ENCODE results near the gene ETV3L. TPM values are rescaled to one million over a fixed set of nuclear protein-coding genes. Genes with fewer than 3 reads are reported as not detected.

ETV3L gene
- total RNA-seq, 4 donors from 2014 or later = not detected

- peak; percentile 93 to 94 for ATAC-seq
- in situ Hi-C loops (cut with MboI; ENCODE audit: low sequenced_read_pairs in 4 of 4) = no loop called here
- Histone ChIP-seq H3K27ac (peak within 1 kb of the TSS; percentile 84 to 89 (median 88)), H3K9me3 (no peaks in the 10 kb centered on the region), H3K36me3 (no peaks in the 10 kb centered on the region), H3K4me1 (peaks cover 38 to 40% of the 10 kb centered on the region in 2 donors), H3K27me3 (no peaks in the 10 kb centered on the region), H3K4me3 (peak within 1 kb of the TSS; percentile 62 to 68 (median 66))
- TF ChIP-seq POLR2A (IDR thresholded peaks at IDR 0.05) (peak; percentile 80 to 83), CTCF (IDR thresholded peaks at IDR 0.05 in 4 of 5, conservative IDR thresholded peaks at IDR 0.05 in 1 of 5) (no peak)
- intact Hi-C loops (cut with DNase I; ENCODE audit: low total_unique reads) = loop anchor here (2.0 to 5.0 kb wide), 2 partner anchors 29 to 92 kb away; partner anchors contain the start of gene ETV3
- peak; percentile 85 to 91 for DNase-seq
Observed at GRCh38 chr1:157045250-157046218, 54.1 kb downstream of the ETV3L start, which contains the start of gene ARHGEF11. Gene ARHGEF11, minus strand, starts transcription at chr1:157045742. Its CDS starts 1,412 bp downstream, at chr1:157044330.

GRCh38 chr1:157044326-157044725 lies 55.3 kb downstream of the ETV3L start:
- in situ Hi-C loops (cut with MboI; ENCODE audit: low sequenced_read_pairs in 4 of 4) (no loop called here), intact Hi-C loops (cut with DNase I; ENCODE audit: low total_unique reads) (loop anchor here (2.0 kb wide), 1 partner anchor 30 kb away; no protein-coding TSS in a partner anchor)
- DNase-seq (no peak), ATAC-seq (no peak)
- TF ChIP-seq CTCF (IDR thresholded peaks at IDR 0.05 in 4 of 5, conservative IDR thresholded peaks at IDR 0.05 in 1 of 5) (no peak), POLR2A (IDR thresholded peaks at IDR 0.05) (no peak)
- peak overlapping the region in 1 of 4 donors; percentile 84 for H3K27ac ChIP-seq
- H3K9me3 ChIP-seq = no peaks in the 10 kb centered on the region
- no peaks in the 10 kb centered on the region for H3K27me3 ChIP-seq
- peaks cover 44 to 45% of the 10 kb centered on the region in 2 donors for H3K4me1 ChIP-seq
- H3K4me3 ChIP-seq = peak overlapping the region; percentile 59 to 68 (median 64)
- H3K36me3 ChIP-seq = no peaks in the 10 kb centered on the region

- DNase-seq (no peak), ATAC-seq (no peak)
- Histone ChIP-seq H3K36me3 (no peaks in the 10 kb centered on the region), H3K4me1 (peaks cover 44 to 45% of the 10 kb centered on the region in 2 donors), H3K27me3 (no peaks in the 10 kb centered on the region), H3K4me3 (peak overlapping the region; percentile 59 to 68 (median 64)), H3K9me3 (no peaks in the 10 kb centered on the region), H3K27ac (no peak overlapping the region)
- TF ChIP-seq CTCF (IDR thresholded peaks at IDR 0.05 in 4 of 5, conservative IDR thresholded peaks at IDR 0.05 in 1 of 5) (no peak), POLR2A (IDR thresholded peaks at IDR 0.05) (no peak)
- intact Hi-C loops (cut with DNase I; ENCODE audit: low total_unique reads) (loop anchor here (2.0 kb wide), 1 partner anchor 31 kb away; no protein-coding TSS in a partner anchor), in situ Hi-C loops (cut with MboI; ENCODE audit: low sequenced_read_pairs in 4 of 4) (no loop called here)
Observed at GRCh38 chr1:157043685-157044084, 55.9 kb downstream of the ETV3L start.

GRCh38 chr1:157042846-157043245 lies 56.8 kb downstream of the ETV3L start:
- intact Hi-C loops (cut with DNase I; ENCODE audit: low total_unique reads) = no loop called here

More at GRCh38 chr1:157042846-157043245, 56.8 kb downstream of the ETV3L start:
- DNase-seq (no peak), ATAC-seq (no peak)
- TF ChIP-seq CTCF (IDR thresholded peaks at IDR 0.05 in 4 of 5, conservative IDR thresholded peaks at IDR 0.05 in 1 of 5) = no peak
- TF ChIP-seq POLR2A (IDR thresholded peaks at IDR 0.05) = no peak
- Histone ChIP-seq H3K4me1 (peaks cover 45 to 47% of the 10 kb centered on the region in 2 donors), H3K36me3 (no peaks in the 10 kb centered on the region), H3K4me3 (peak overlapping the region in 2 of 4 donors; percentile 59 to 66), H3K27me3 (no peaks in the 10 kb centered on the region), H3K9me3 (no peaks in the 10 kb centered on the region), H3K27ac (no peak overlapping the region)
- in situ Hi-C loops (cut with MboI; ENCODE audit: low sequenced_read_pairs in 4 of 4) = no loop called here

Other genes with a start within 250 kb of the ETV3L start
- not detected for gene INSRR, start 240.7 kb downstream of the ETV3L start, total RNA-seq
- under 1 TPM in 2 of 4 donors, not detected in 2; 0.13 to 0.22 TPM for gene NTRK1, start 238.9 kb downstream of the ETV3L start, total RNA-seq
- gene PEAR1, start 206.1 kb downstream of the ETV3L start, total RNA-seq = 10 to 100 TPM in 1 of 4 donors, 1 to 10 TPM in 3; 4.3 to 11.2 (median 6.0) TPM
- not detected for gene LRRC71, start 179.2 kb downstream of the ETV3L start, total RNA-seq
- 10 to 100 TPM; 19.5 to 33.4 (median 27.7) TPM for gene ARHGEF11, start 54.1 kb downstream of the ETV3L start, total RNA-seq
- gene ETV3, start 38.6 kb upstream of the ETV3L start, total RNA-seq = 10 to 100 TPM in 3 of 4 donors, 1 to 10 TPM in 1; 8.6 to 13.4 (median 11.4) TPM

Measured in gastrocnemius medialis (tissue), 4 donors.